Loucy (cell line): ENCODE results near the gene OR56A4.

Experiments
- CTCF ChIP-seq: fragments of 200-600 bp; sonication (generic); conservative IDR thresholded peaks from 2 replicates; pipeline ENCODE4 v1.5.1; 2014; ENCODE audit warnings: mild to moderate bottlenecking, antibody characterized with exemption, low read length
- EZH2phosphoT487 ChIP-seq: fragments of 200-600 bp; IDR thresholded peaks from 2 replicates; pipeline ENCODE4 v1.6.1; 2018; ENCODE audit warnings: antibody characterized with exemption, mild to moderate bottlenecking, moderate library complexity, borderline replicate concordance

DNA sequence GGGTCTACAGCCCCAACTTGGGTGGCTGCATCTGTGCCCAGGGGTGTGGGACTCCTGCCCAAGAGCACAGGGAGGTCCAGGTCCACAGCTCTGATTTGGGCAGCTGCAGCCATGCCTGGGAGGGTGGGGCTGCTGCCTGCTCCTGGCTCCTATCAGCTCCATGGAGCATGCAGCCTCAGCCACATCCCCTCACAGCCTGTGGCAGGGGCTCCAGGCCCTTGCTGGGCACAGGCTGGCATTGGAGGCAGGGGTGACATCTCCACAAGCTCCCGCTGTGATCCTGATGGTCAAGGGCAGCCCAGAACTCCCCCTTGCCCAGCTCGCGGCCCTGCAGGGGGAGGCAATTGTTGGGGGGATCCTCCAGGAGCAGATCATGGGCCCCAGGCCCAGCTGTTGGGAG, 6.3 kb upstream of the OR56A4 start:
- TF ChIP-seq CTCF (no peak), EZH2phosphoT487 (no peak)
